CD8-positive, alpha-beta memory T cell (primary cell): Measurements from ENCODE around the gene BMP3. TPM values are rescaled to one million over a fixed set of nuclear protein-coding genes. Genes with fewer than 3 reads are reported as not detected.

Source experiments
- CTCF ChIA-PET: fragments of 350-600 bp; sonication (Branson Sonifier 250); formaldehyde crosslinking; loops from one replicate; lab custom pipeline; 2021; ENCODE audit warnings: antibody characterized with exemption; lab: Charles Lee
- POLR2A ChIA-PET: fragments of 350-600 bp; sonication (Branson Sonifier 250); formaldehyde crosslinking; loops from one replicate; lab custom pipeline; 2021; ENCODE audit warnings: antibody characterized with exemption; lab: Charles Lee
- DNase-seq, 5 donors: peaks; one replicate each; pipeline versions ENCODE4 v3.0.0 to v3.0.0-alpha.2; 2020 to 2022; ENCODE audit warnings: mixed read lengths in 1 of 5
- H3K27ac ChIP-seq: one replicate; pipeline ENCODE4 v1.7.0; 2013; ENCODE audit warnings: low read depth, mild to moderate bottlenecking, low read length, moderate library complexity
- H3K27me3 ChIP-seq: 2 replicates; pipeline ENCODE4 v1.7.0; 2013; ENCODE audit warnings: low read length, mild to moderate bottlenecking; ENCODE audit not compliant: insufficient read depth, poor library complexity, severe bottlenecking
- H3K36me3 ChIP-seq: 2 replicates; pipeline ENCODE4 v1.7.0; 2013; ENCODE audit warnings: mild to moderate bottlenecking, low read length, moderate library complexity; ENCODE audit not compliant: insufficient read depth
- H3K4me1 ChIP-seq: 2 replicates; pipeline ENCODE4 v1.7.0; 2013; ENCODE audit warnings: mild to moderate bottlenecking, low read length, moderate library complexity; ENCODE audit not compliant: insufficient read depth
- H3K4me3 ChIP-seq: 2 replicates; pipeline ENCODE4 v1.7.0; 2013; ENCODE audit warnings: mild to moderate bottlenecking, low read length
- H3K9me3 ChIP-seq: 2 replicates; pipeline ENCODE4 v1.7.0; 2013; ENCODE audit warnings: mild to moderate bottlenecking, low read length
- H3K27ac Mint-ChIP-seq, 8 donors: one replicate each; pipeline ENCODE4 v1.8.0; 2020 to 2021; ENCODE audit warnings: mixed read lengths in 8 of 8, mild to moderate bottlenecking in 6 of 8, inconsistent platforms in 3 of 8, moderate library complexity in 3 of 8
- H3K27me3 Mint-ChIP-seq, 2 donors: one replicate each; pipeline ENCODE4 v1.8.0; 2020 to 2021; ENCODE audit warnings: mixed read lengths in 2 of 2, mild to moderate bottlenecking in 1 of 2, moderate library complexity in 1 of 2
- H3K36me3 Mint-ChIP-seq, 3 donors: one replicate each; pipeline ENCODE4 v1.8.0; 2020 to 2021; ENCODE audit warnings: mixed read lengths in 3 of 3, inconsistent platforms in 1 of 3, mild to moderate bottlenecking in 1 of 3
- H3K4me1 Mint-ChIP-seq, 3 donors: one replicate each; pipeline ENCODE4 v1.8.0; 2020 to 2021; ENCODE audit warnings: mixed read lengths in 3 of 3, inconsistent platforms in 1 of 3, mild to moderate bottlenecking in 1 of 3
- H3K4me3 Mint-ChIP-seq, 7 donors: one replicate each; pipeline ENCODE4 v1.8.0; 2020 to 2021; ENCODE audit warnings: mixed read lengths in 7 of 7, mild to moderate bottlenecking in 6 of 7, moderate library complexity in 4 of 7, inconsistent platforms in 2 of 7
- H3K9me3 Mint-ChIP-seq, 5 donors: one replicate each; pipeline ENCODE4 v1.8.0; 2020 to 2022; ENCODE audit warnings: mixed read lengths in 5 of 5, mild to moderate bottlenecking in 3 of 5, moderate library complexity in 2 of 5, inconsistent platforms in 1 of 5
- polyA plus RNA-seq: library from polyadenylated mRNA; unstranded; fragments of 300-500 nt; fragmentation: Illumina TruSeq; gene quantifications from one replicate; pipeline ENCODE4 v1.2.3, GENCODE V29; 2021
- total RNA-seq, 2 experiments: library from RNA; stranded (reverse); gene quantifications; one replicate each; pipeline ENCODE4 v1.2.3, GENCODE V29; 2021

The BMP3 gene
- not detected for total RNA-seq
- polyA plus RNA-seq: not detected

DNA sequence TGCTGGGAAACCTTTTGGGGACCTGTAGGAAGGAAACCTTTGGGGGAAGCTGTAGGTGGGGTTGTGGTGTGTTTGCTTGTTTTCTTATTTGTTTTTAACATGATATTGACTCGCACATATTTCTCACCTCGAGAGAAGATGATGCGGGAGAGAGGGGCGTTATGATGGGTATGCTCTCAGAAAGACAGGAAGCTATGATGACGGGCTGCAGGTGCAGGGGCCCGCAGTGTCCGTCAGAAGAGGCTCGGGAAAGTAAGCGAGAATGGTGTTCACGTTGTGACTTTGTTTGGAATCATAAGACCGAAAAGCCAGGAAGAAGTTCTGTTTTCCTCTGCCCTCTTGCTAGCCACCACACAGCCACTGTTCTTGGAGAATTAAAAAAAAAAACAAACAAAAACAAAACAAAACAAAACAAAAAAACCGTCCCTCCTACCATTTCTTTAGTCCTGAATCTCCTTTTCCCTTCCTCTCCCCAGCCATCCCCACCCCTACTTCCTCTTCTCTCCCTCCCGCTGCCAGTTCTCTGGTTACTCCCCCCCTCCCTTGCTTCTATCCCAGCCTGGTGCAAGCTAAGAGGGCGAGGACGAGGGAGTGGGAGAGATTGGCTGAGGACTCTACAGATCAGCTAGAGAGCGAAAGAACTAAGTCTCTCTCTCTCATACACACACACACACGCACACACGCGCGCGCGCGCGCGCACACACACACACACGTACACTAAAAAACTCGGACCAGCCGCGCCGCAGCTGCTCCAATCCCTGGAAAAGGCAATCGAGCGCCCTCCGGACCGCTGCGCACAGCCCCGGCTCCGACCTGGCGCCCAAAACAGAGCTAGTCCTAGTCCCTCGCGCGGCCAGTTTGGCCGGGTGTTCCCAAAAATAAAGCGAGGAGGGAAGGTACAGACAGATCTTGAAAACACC lies at the start of gene BMP3:
Gene BMP3, plus strand, starts transcription at position 648 of the 920 bp plus-strand sequence. CDS start 577 bp downstream, outside the sequence.
- Histone ChIP-seq H3K27ac (no peak within 1 kb of the TSS), H3K9me3 (no peaks in the 10 kb centered on the region), H3K4me3 (no peak within 1 kb of the TSS), H3K27me3 (no peaks in the 10 kb centered on the region), H3K36me3 (no peaks in the 10 kb centered on the region), H3K4me1 (no peaks in the 10 kb centered on the region)
- Mint-ChIP-seq H3K9me3 (peaks cover 0 to 2% (median 0%) of the 10 kb centered on the region in 5 donors), H3K36me3 (no peaks in the 10 kb centered on the region), H3K4me3 (peak within 1 kb of the TSS in 6 of 7 donors; percentile 42 to 72 (median 62)), H3K4me1 (peaks cover 10 to 17% (median 11%) of the 10 kb centered on the region in 3 donors), H3K27me3 (peaks cover 21 to 85% of the 10 kb centered on the region in 2 donors), H3K27ac (peak within 1 kb of the TSS in 1 of 8 donors; percentile 2)
- ChIA-PET CTCF (interaction anchor here (1.8 kb wide), 1 partner anchor 10 kb away, joined by 8 read pairs; no protein-coding TSS in a partner anchor), POLR2A (no interaction called here)
- no peak for DNase-seq

DNA sequence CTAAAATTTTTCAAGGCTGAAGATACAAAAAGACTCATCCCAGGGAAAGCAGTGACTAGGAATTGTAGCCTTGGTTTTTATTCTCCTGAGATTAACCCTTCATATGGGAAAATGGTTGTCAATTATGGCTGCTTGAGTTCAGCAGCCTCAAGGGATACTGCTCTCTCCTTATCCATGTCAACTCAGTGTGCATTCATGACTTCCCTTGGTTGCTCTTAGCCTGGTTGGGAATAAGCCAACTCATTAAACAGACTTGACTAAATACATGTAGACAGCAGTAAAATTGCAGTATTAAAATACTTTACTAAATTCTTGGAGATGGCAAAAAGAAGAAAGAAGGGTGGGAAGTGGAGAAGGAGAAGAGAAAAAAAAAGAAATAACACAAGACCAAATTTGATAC lies 44.5 kb upstream of the BMP3 start:
- Histone ChIP-seq H3K4me1 (no peaks in the 10 kb centered on the region), H3K36me3 (no peaks in the 10 kb centered on the region), H3K27me3 (no peaks in the 10 kb centered on the region), H3K4me3 (no peak overlapping the region), H3K27ac (no peak overlapping the region), H3K9me3 (no peaks in the 10 kb centered on the region)
- POLR2A ChIA-PET: no interaction called here
- DNase-seq: no peak
- Mint-ChIP-seq H3K4me1 (peaks cover 0 to 3% (median 2%) of the 10 kb centered on the region in 3 donors), H3K9me3 (no peaks in the 10 kb centered on the region), H3K36me3 (no peaks in the 10 kb centered on the region), H3K27ac (no peak overlapping the region), H3K4me3 (no peak overlapping the region), H3K27me3 (peaks cover 2 to 29% of the 10 kb centered on the region in 2 donors)
- CTCF ChIA-PET: interaction anchor here (0.7 to 5.6 kb wide), 2 partner anchors 19 to 621 kb away, joined by 3 to 33 read pairs; no protein-coding TSS in a partner anchor

DNA sequence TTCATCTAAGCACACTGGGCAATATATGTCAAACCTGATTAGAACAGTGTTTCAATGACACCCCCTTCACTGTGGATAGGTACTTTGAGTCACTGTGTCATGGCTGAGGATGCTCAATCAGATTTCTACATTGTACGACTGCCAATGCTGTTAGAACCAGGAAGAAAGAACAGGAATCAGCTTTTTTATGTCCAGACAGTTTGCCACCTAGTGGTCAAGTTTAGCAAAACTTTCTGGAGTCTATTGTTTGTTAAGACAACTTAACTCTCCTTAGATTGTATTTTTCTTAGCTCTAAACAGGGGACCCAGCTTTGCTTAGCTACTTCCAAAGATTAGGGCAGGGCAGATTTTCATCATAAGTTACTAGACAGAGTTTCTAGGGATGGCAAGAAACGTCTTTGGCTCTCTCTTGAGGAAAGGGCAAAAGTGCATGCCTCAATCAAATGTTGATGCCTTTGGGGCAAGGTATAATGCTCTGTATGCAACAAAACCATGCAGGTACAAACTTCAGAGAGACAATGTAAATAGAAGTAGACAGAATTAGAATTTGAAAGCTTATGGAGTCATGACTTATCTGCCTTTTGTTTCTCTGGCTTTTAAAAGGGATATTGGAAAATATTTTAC lies 40.5 kb upstream of the BMP3 start:
- no peaks in the 10 kb centered on the region for H3K27me3 ChIP-seq
- H3K27ac ChIP-seq: no peak overlapping the region
- Mint-ChIP-seq H3K9me3 (no peaks in the 10 kb centered on the region), H3K4me3 (no peak overlapping the region), H3K27ac (no peak overlapping the region), H3K4me1 (peaks cover 0 to 3% (median 2%) of the 10 kb centered on the region in 3 donors), H3K36me3 (no peaks in the 10 kb centered on the region), H3K27me3 (peaks cover 0 to 30% of the 10 kb centered on the region in 2 donors)
- POLR2A ChIA-PET: no interaction called here
- CTCF ChIA-PET: interaction anchor here (0.7 to 5.6 kb wide), 12 partner anchors 9 to 628 kb away, joined by 3 to 33 read pairs (median 4); no protein-coding TSS in a partner anchor
- DNase-seq: peak in 3 of 5 donors; percentile 23 to 45 (median 38)
- H3K4me1 ChIP-seq: no peaks in the 10 kb centered on the region
- no peaks in the 10 kb centered on the region for H3K9me3 ChIP-seq
- no peaks in the 10 kb centered on the region for H3K36me3 ChIP-seq
- no peak overlapping the region for H3K4me3 ChIP-seq

GRCh38 chr4:80990851-80991250 lies 39.7 kb upstream of the BMP3 start:
- Mint-ChIP-seq H3K4me1 (peaks cover 0 to 3% (median 2%) of the 10 kb centered on the region in 3 donors), H3K27ac (no peak overlapping the region), H3K9me3 (no peaks in the 10 kb centered on the region), H3K4me3 (no peak overlapping the region), H3K36me3 (no peaks in the 10 kb centered on the region), H3K27me3 (peaks cover 1 to 30% of the 10 kb centered on the region in 2 donors)
- H3K27me3 ChIP-seq: no peaks in the 10 kb centered on the region
- no peaks in the 10 kb centered on the region for H3K4me1 ChIP-seq
- CTCF ChIA-PET: interaction anchor here (0.8 to 5.6 kb wide), 4 partner anchors 49 to 628 kb away, joined by 3 to 33 read pairs (median 14); no protein-coding TSS in a partner anchor
- H3K27ac ChIP-seq: no peak overlapping the region
- no peaks in the 10 kb centered on the region for H3K9me3 ChIP-seq
- H3K36me3 ChIP-seq: no peaks in the 10 kb centered on the region
- POLR2A ChIA-PET: no interaction called here
- H3K4me3 ChIP-seq: no peak overlapping the region
- DNase-seq: no peak

- no peaks in the 10 kb centered on the region for H3K36me3 Mint-ChIP-seq
- POLR2A ChIA-PET: no interaction called here
- no peaks in the 10 kb centered on the region for H3K36me3 ChIP-seq
These were observed 30.6 kb upstream of the BMP3 start for GRCh38 chr4:80999943-81000342.

GRCh38 chr4:81003597-81004111 lies 26.9 kb upstream of the BMP3 start:
- H3K4me1 Mint-ChIP-seq: no peaks in the 10 kb centered on the region
- H3K36me3 Mint-ChIP-seq: no peaks in the 10 kb centered on the region
- H3K27me3 ChIP-seq: no peaks in the 10 kb centered on the region
- H3K9me3 Mint-ChIP-seq: no peaks in the 10 kb centered on the region
- H3K27me3 Mint-ChIP-seq: peaks cover 2 to 19% of the 10 kb centered on the region in 2 donors
- ChIA-PET CTCF (no interaction called here), POLR2A (interaction anchor here (0.6 kb wide), 1 partner anchor 15 kb away, joined by 4 read pairs; no protein-coding TSS in a partner anchor)
- no peak for DNase-seq
- no peaks in the 10 kb centered on the region for H3K36me3 ChIP-seq
- no peak overlapping the region for H3K4me3 Mint-ChIP-seq
- H3K27ac ChIP-seq: no peak overlapping the region
- no peak overlapping the region for H3K27ac Mint-ChIP-seq
- no peaks in the 10 kb centered on the region for H3K4me1 ChIP-seq
- H3K9me3 ChIP-seq: no peaks in the 10 kb centered on the region
- H3K4me3 ChIP-seq: no peak overlapping the region

More at GRCh38 chr4:80999943-81000342, 30.6 kb upstream of the BMP3 start:
- no peak for DNase-seq
- Histone ChIP-seq H3K4me3 (no peak overlapping the region), H3K4me1 (no peaks in the 10 kb centered on the region), H3K27me3 (no peaks in the 10 kb centered on the region), H3K9me3 (no peaks in the 10 kb centered on the region), H3K27ac (no peak overlapping the region)
- H3K9me3 Mint-ChIP-seq: no peaks in the 10 kb centered on the region
- no peak overlapping the region for H3K4me3 Mint-ChIP-seq
- H3K27me3 Mint-ChIP-seq: peaks cover 4 to 26% of the 10 kb centered on the region in 2 donors
- H3K27ac Mint-ChIP-seq: no peak overlapping the region
- H3K4me1 Mint-ChIP-seq: no peaks in the 10 kb centered on the region
- CTCF ChIA-PET: interaction anchor here (1.3 kb wide), 1 partner anchor 10 kb away, joined by 3 read pairs; no protein-coding TSS in a partner anchor

DNA sequence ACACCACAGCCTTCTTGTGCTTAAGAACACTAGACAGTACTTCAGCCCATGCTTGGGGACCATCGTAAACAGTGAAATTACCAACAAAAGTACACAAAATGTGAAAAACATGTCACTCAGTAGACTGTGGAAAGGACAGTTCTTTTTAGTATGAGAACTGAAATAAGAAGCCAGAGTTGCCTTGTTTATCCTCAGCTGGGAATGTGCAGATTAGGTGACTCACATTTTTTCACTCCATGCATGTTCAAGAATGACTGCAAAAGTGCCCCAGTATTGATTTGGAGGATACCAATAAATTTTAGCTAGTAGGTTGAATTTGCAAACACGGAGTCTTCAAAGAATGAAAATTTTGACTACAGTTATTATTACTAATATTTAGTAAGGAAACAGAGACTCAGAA lies 23.1 kb upstream of the BMP3 start:
- Mint-ChIP-seq H3K4me1 (no peaks in the 10 kb centered on the region), H3K27ac (no peak overlapping the region), H3K27me3 (peaks cover 2 to 19% of the 10 kb centered on the region in 2 donors), H3K9me3 (no peaks in the 10 kb centered on the region), H3K4me3 (no peak overlapping the region), H3K36me3 (no peaks in the 10 kb centered on the region)
- no peaks in the 10 kb centered on the region for H3K4me1 ChIP-seq
- H3K36me3 ChIP-seq: no peaks in the 10 kb centered on the region
- H3K27ac ChIP-seq: no peak overlapping the region
- DNase-seq: no peak
- ChIA-PET CTCF (interaction anchor here (1.0 kb wide), 1 partner anchor 17 kb away, joined by 3 read pairs; no protein-coding TSS in a partner anchor), POLR2A (no interaction called here)
- no peak overlapping the region for H3K4me3 ChIP-seq
- H3K9me3 ChIP-seq: no peaks in the 10 kb centered on the region
- H3K27me3 ChIP-seq: no peaks in the 10 kb centered on the region
